T-helper 1 cell treated with Interleukin-12 subunit alpha and Interleukin-12 subunit beta and Interleukin-4 antibody, amounts not matched to agents 30 ng/mL and 1 ng/mL, for 36 hours (primary cell): ENCODE results near the gene PPP1R2B. TPM values are rescaled to one million over a fixed set of nuclear protein-coding genes. Genes with fewer than 3 reads are reported as not detected.

Source experiments
- intact Hi-C: fragments of 100-400 bp; cut with micrococcal nuclease; formaldehyde crosslinking; loops from one replicate; pipeline ENCODE4 v1.15.1; 2024
- total RNA-seq: library from RNA; stranded (reverse); gene quantifications from 2 replicates; pipeline ENCODE4 v1.2.3, GENCODE V29; 2022

Gene PPP1R2B
- total RNA-seq, 1 donor from 2014 or later, result 0.29 TPM

GRCh38 chr5:156870498-156870839, 20.4 kb downstream of the PPP1R2B start:
- intact Hi-C loops, result loop anchor here (2.0 to 5.0 kb wide), 3 partner anchors 14 to 468 kb away; no protein-coding TSS in a partner anchor

DNA sequence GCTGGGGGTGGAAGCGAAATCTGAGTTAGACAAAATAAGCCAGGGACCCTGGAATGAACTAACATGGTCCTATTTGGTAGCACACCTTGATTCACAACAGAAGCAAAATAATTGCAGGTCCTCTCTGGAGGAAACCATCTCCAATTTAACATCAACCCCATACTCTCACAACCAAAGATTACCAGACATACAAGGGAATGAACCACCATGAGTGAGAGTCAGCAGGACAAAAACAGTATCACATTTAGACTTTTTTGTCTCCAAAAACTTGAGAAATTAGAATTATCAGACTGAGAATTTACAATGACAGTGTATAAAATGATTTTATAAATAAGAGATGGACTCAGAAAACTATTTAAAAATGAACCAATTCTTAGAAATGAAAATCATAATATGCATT, 21.1 kb downstream of the PPP1R2B start:
- intact Hi-C loops, result loop anchor here (2.0 to 5.0 kb wide), 3 partner anchors 14 to 469 kb away; no protein-coding TSS in a partner anchor

DNA sequence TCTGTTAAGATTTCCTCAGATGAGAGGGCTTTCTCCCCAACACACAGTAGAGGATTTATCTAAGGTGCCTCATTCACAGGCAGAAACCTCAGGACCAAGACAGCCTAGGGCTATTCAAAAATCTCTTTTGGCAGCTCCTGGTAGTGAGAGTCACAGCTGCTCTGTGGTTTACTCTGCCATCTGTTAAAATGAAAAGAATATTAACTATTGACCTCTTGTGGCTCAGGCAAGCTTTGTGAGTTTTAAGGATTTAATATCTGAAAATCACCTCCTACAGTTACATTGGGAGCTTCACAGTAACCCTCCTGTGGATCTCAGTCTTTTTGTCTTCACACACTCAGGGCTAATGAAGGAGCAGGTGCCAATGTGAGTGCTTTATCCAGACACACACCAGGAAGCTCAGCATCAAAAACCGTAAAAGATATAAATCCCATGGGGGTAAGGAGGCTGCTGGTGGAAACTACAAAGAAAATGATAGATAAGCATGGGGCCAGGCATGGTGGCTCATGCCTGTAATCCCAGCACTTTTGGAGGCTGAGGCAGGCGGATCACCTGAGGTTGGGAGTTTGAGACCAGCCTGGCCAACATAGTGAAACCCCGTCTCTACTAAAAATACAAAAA, 29.7 kb downstream of the PPP1R2B start:
- intact Hi-C loops, result no loop called here

- intact Hi-C loops, result no loop called here
Measured at GRCh38 chr5:156883316-156883875, 33.3 kb downstream of the PPP1R2B start.

DNA sequence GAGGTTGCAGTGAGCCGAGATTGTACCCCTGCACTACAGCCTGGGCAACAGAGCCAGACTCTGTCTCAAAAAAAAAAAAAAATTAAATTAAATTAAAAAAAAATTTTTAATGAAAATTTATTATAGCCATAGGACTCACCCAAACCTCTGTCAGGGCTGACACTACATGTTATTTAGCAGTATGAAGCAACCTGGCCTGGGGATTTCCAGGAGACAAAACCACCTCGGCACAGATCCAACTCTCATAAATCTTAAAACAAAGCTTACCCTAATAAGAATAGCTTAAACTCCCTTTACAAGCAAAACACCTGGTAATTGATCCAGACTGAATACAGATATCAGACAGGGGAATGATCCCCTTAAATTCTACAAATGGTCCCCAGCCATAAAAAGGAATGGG, 38.4 kb downstream of the PPP1R2B start:
- intact Hi-C loops, result loop anchor here (1.0 kb wide), 1 partner anchor 47 kb away; no protein-coding TSS in a partner anchor

- intact Hi-C loops, result loop anchor here (1.0 to 2.0 kb wide), 4 partner anchors 21 to 133 kb away; no protein-coding TSS in a partner anchor
Measured at GRCh38 chr5:156892223-156892622, 42.1 kb downstream of the PPP1R2B start.

- intact Hi-C loops, result loop anchor here (1.0 to 2.0 kb wide), 4 partner anchors 20 to 132 kb away; no protein-coding TSS in a partner anchor
Measured at GRCh38 chr5:156892864-156893263, 42.8 kb downstream of the PPP1R2B start.

GRCh38 chr5:156893517-156893916, 43.4 kb downstream of the PPP1R2B start:
- intact Hi-C loops, result loop anchor here (2.0 kb wide), 1 partner anchor 19 kb away; no protein-coding TSS in a partner anchor

DNA sequence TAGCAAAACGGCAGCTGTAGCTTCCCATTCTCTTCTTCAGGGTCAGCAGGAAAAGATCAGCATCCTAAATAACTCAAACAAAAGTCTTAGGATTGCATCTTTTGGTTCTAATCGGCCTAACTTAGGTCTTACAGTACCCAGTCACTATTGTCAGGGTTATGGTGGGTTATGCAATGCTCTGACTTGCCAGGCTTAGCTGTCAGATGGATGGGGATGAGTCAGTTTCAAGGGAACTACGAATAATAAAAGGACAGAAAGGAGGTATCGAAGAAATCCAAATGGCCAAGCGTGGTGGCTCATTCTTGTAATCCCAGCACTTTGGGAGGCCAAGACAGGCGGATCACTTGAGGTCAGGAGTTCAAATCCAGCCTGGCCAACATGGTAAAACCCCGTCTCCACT, 46.5 kb downstream of the PPP1R2B start:
- intact Hi-C loops, result no loop called here

Other genes starting within 250 kb of the PPP1R2B start
- 28.1 and 31.5 TPM in 2 replicates for gene TIMD4, start 112.9 kb downstream of the PPP1R2B start, total RNA-seq
- 9.3 and 10.2 TPM in 2 replicates for gene HAVCR1, start 208.8 kb downstream of the PPP1R2B start, total RNA-seq